ENCODE results near the gene SV2B.

- no peak for TF ChIP-seq CTCF (IDR thresholded peaks at IDR 0.05)
- no peak for TF ChIP-seq ZFX (IDR thresholded peaks at IDR 0.05; ENCODE audit: borderline replicate concordance)
Measured at GRCh38 chr15:91238644-91239425, 138.8 kb downstream of the SV2B start.

All from 22Rv1 (cell line).